HepG2 (cell line): ENCODE measurements around the gene MAN1C1. TPM values are rescaled to one million over a fixed set of nuclear protein-coding genes. Genes with fewer than 3 reads are reported as not detected.

ENCODE experiments used
- ATAC-seq: fragments of 200-7000 bp; cut with Tn5 transposase; 3 replicates; pipeline ENCODE4 v1.9.1; 2020; ENCODE audit warnings: mild to moderate bottlenecking, moderate library complexity
- BruUV-seq: library from RNA; stranded (reverse); fragments of 400-500 nt; replicated peaks from 2 replicates; lab custom pipeline; 2021; lab: Mats Ljungman, UMichigan
- CTCF ChIA-PET: fragments of 300-600 bp; formaldehyde crosslinking; extraction: SDS; loops from one replicate; lab custom pipeline; 2021; ENCODE audit warnings: low total read pairs, inconsistent platforms, low intra/inter-chr PET ratio; lab: Yijun Ruan, JAX
- POLR2A ChIA-PET: fragments of 350-600 bp; sonication (Branson Sonifier 250); formaldehyde crosslinking; loops from one replicate; lab custom pipeline; 2020; ENCODE audit warnings: antibody characterized with exemption, inconsistent platforms; lab: Yijun Ruan, JAX
- DNase-seq: peaks from one replicate; pipeline ENCODE4 v3.0.0-alpha.2; 2015; ENCODE audit warnings: low spot score
- FAIRE-seq: peaks from 3 replicates; lab custom pipeline; 2011; peaks lifted over from hg19 to GRCh38; lab: Jason Lieb, UNC
- H2AFZ ChIP-seq: one replicate; pipeline ENCODE4 v1.6.1; 2011; ENCODE audit warnings: low read length, inconsistent platforms
- H3K27ac ChIP-seq: fragments of 300-600 bp; 3 replicates; pipeline ENCODE4 v1.8.0; 2011; ENCODE audit warnings: mixed run types, mild to moderate bottlenecking, mixed read lengths, low read length, inconsistent platforms; ENCODE audit not compliant: insufficient read depth; ENCODE audit errors: extremely low read length
- H3K27me3 ChIP-seq, 2 experiments: fragments of 200-600 bp in 1 of 2; 2 replicates in 1 of 2; 3 replicates in 1 of 2; pipeline versions ENCODE4 v1.6.0 to v1.8.0; 2011; ENCODE audit warnings: low read length in 2 of 2, mild to moderate bottlenecking in 2 of 2, moderate library complexity in 2 of 2, inconsistent platforms in 1 of 2; ENCODE audit not compliant: insufficient read depth in 2 of 2, control insufficient read depth in 1 of 2
- H3K36me3 ChIP-seq, 2 experiments: fragments of 200-600 bp in 1 of 2; replicated peaks in 1 of 2; 2 replicates in 1 of 2; 3 replicates in 1 of 2; pipeline versions ENCODE4 v1.5.1 to v1.8.0; 2011; ENCODE audit warnings: low read length in 2 of 2, inconsistent platforms in 1 of 2; ENCODE audit not compliant: insufficient read depth in 2 of 2, control insufficient read depth in 1 of 2
- H3K4me1 ChIP-seq: 2 replicates; pipeline ENCODE4 v1.5.1; 2012; ENCODE audit warnings: low read length, inconsistent platforms; ENCODE audit not compliant: insufficient read depth
- H3K4me2 ChIP-seq: 2 replicates; pipeline ENCODE4 v1.6.0; 2011; ENCODE audit warnings: low read depth, low read length, inconsistent platforms
- H3K4me3 ChIP-seq, 3 experiments: fragments of 200-600 bp in 1 of 3; sonication (generic), shearing (Covaris generic) in 1 of 3; replicated peaks in 1 of 3; 2 replicates each; pipeline ENCODE4 v1.5.1; 2011 to 2016; ENCODE audit warnings: low read length in 3 of 3, inconsistent platforms in 2 of 3, low read depth in 2 of 3, mild to moderate bottlenecking in 2 of 3, control low read depth in 1 of 3, mixed read lengths in 1 of 3; ENCODE audit not compliant: insufficient read depth in 1 of 3
- H3K79me2 ChIP-seq: one replicate; pipeline ENCODE4 v1.6.1; 2011; ENCODE audit warnings: low read length, inconsistent platforms; ENCODE audit not compliant: insufficient read depth
- H3K9ac ChIP-seq: 2 replicates; pipeline ENCODE4 v1.6.0; 2011; ENCODE audit warnings: mild to moderate bottlenecking, low read depth, low read length, inconsistent platforms; ENCODE audit not compliant: insufficient read depth
- H3K9me3 ChIP-seq: 2 replicates; pipeline ENCODE4 v1.5.1; 2012; ENCODE audit warnings: mild to moderate bottlenecking, low read length
- H4K20me1 ChIP-seq: 2 replicates; pipeline ENCODE4 v1.6.0; 2011; ENCODE audit warnings: inconsistent platforms, mild to moderate bottlenecking, low read length, moderate library complexity; ENCODE audit not compliant: insufficient read depth
- MTA3 ChIP-seq: sonication (generic); formaldehyde crosslinking; IDR thresholded peaks from 2 replicates; pipeline ENCODE4 v1.4.0; 2020; ENCODE audit warnings: missing genetic modification reagents
- MXD1 ChIP-seq: sonication (generic); formaldehyde crosslinking; IDR thresholded peaks from 2 replicates; pipeline ENCODE4 v1.4.0; 2020; ENCODE audit warnings: mild to moderate bottlenecking, missing genetic modification reagents
- POLR2G ChIP-seq: fragments of 200-400 bp; formaldehyde crosslinking; IDR thresholded peaks from 2 replicates; pipeline ENCODE4 v1.6.1; 2018; ENCODE audit warnings: mild to moderate bottlenecking, low read depth, low read length, moderate library complexity
- ZFYVE20 ChIP-seq: sonication (generic); formaldehyde crosslinking; IDR thresholded peaks from 2 replicates; pipeline ENCODE4 v1.8.0; 2023; ENCODE audit warnings: low read depth, mild to moderate bottlenecking, moderate library complexity, missing genetic modification reagents, borderline replicate concordance
- ZNF124 ChIP-seq: sonication (generic); formaldehyde crosslinking; IDR thresholded peaks from 2 replicates; pipeline ENCODE4 v1.4.0; 2020; ENCODE audit warnings: missing genetic modification reagents
- ZNF264 ChIP-seq: sonication (generic); formaldehyde crosslinking; IDR thresholded peaks from 2 replicates; pipeline ENCODE4 v1.4.0; 2020; ENCODE audit warnings: missing genetic modification reagents
- ZNF501 ChIP-seq: sonication (generic); formaldehyde crosslinking; IDR thresholded peaks from 2 replicates; pipeline ENCODE4 v1.5.1; 2020; ENCODE audit warnings: mild to moderate bottlenecking, moderate library complexity, missing genetic modification reagents
- ZNF878 ChIP-seq: sonication (generic); formaldehyde crosslinking; IDR thresholded peaks from 2 replicates; pipeline ENCODE4 v1.8.1; 2023; ENCODE audit warnings: mild to moderate bottlenecking, missing genetic modification reagents, moderate library complexity
- WGBS: methylation state at CpG from one replicate; pipeline ENCODE4 v1.1.6; 2017; ENCODE audit warnings: low lambda C conversion rate; 5-methylcytosine and 5-hydroxymethylcytosine counted together
- in situ Hi-C: cut with HindIII; loops from 2 replicates; pipeline ENCODE4 v1.10.0; 2017; ENCODE audit warnings: low pct_unique_long_range_greater_than_20kb; ENCODE audit not compliant: extremely low pct_ligation_motif_present
- intact Hi-C: fragments of 100-400 bp; cut with micrococcal nuclease; formaldehyde crosslinking; loops from one replicate; pipeline ENCODE4 v1.10.0; 2022; ENCODE audit not compliant: unreplicated experiment
- polyA plus RNA-seq, 8 experiments: library from polyadenylated mRNA; depleted of rRNA in 3 of 8; stranded (reverse) in 7 of 8; unstranded in 1 of 8; fragments of >200 nt; fragmentation: Illumina TruSeq in 4 of 8; extraction: Trizol in 4 of 8; gene quantifications; 2 replicates each; pipeline versions ENCODE4 v1.2.1 to v1.2.3, GENCODE V29; 2011 to 2016; ENCODE audit warnings: low read depth in 4 of 8, missing spikeins in 1 of 8, mixed read lengths in 1 of 8; ENCODE audit not compliant: insufficient read depth in 1 of 8
- total RNA-seq, 5 experiments: library from RNA; depleted of rRNA; stranded (reverse); fragments of >200 nt; fragmentation: Illumina TruSeq; extraction: Trizol; gene quantifications; 2 replicates each; pipeline ENCODE4 v1.2.3, GENCODE V29; 2016; ENCODE audit warnings: low read depth in 1 of 5
- TF ChIP-seq, protein P1 (sequence below): sonication (generic); formaldehyde crosslinking; IDR thresholded peaks from 2 replicates; pipeline ENCODE4 v1.9.0; 2021; ENCODE audit warnings: missing genetic modification reagents, borderline replicate concordance

The MAN1C1 gene
- total and polyA plus RNA-seq, 2 of the 13 experiments (the other 11 are each of a cell fraction or from before 2014, with no cell fraction given), result 0.18 to 0.49 TPM

DNA sequence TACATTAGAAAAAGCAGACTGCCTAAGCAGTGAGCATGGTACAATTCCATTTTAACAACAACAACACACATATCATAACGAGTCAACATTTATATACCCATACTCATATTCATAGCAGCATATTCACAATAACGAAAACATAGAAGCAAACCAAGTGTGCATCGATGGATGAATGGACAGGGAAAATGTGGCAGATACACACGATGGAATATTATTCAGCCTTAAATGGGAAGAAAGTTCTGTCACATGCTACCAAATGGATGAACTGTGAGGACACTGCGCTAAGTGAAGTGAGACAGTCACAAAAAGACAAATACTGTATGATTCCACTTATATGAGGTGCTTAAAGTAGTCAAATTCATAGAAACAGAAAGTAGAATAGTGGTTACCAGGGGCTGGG is 9.5 kb upstream of the MAN1C1 start:
- no peaks in the 10 kb centered on the region for H4K20me1 ChIP-seq
- H3K4me1 ChIP-seq, result peaks cover 12% of the 10 kb centered on the region; the same call in 1 of the 2 replicates
- TF ChIP-seq, protein P1, sequence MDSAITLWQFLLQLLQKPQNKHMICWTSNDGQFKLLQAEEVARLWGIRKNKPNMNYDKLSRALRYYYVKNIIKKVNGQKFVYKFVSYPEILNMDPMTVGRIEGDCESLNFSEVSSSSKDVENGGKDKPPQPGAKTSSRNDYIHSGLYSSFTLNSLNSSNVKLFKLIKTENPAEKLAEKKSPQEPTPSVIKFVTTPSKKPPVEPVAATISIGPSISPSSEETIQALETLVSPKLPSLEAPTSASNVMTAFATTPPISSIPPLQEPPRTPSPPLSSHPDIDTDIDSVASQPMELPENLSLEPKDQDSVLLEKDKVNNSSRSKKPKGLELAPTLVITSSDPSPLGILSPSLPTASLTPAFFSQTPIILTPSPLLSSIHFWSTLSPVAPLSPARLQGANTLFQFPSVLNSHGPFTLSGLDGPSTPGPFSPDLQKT (CRISPR knock-in tag), result no peak
- no peak for TF ChIP-seq ZFYVE20 (CRISPR knock-in tag)
- TF ChIP-seq ZNF501, result no peak
- TF ChIP-seq ZNF124 (CRISPR knock-in tag), result no peak
- no peak for TF ChIP-seq ZNF264 (CRISPR knock-in tag)
- TF ChIP-seq ZNF878, result no peak
- no peak for TF ChIP-seq MXD1
- no peak for TF ChIP-seq MTA3 (CRISPR knock-in tag)
- TF ChIP-seq POLR2G, result no peak
- DNase-seq, result no peak
- FAIRE-seq, result no peak
- in situ Hi-C loops, result loop anchor here (25.0 kb wide), 1 partner anchor 205 kb away; the partner anchor contains the start of genes MTFR1L and SELENON
- peaks cover 0 to 9% of the 10 kb centered on the region in 2 experiments; a peak in 3 of 5 replicates for H3K27me3 ChIP-seq
- ATAC-seq, result no peak
- CTCF ChIA-PET, result no interaction called here
- H3K79me2 ChIP-seq, result no peaks in the 10 kb centered on the region
- no peak overlapping the region for H2AFZ ChIP-seq
- H3K4me3 ChIP-seq, result no peak overlapping the region
- BruUV-seq, result no TSS peak
- no peak overlapping the region for H3K4me2 ChIP-seq
- POLR2A ChIA-PET, result no interaction called here
- intact Hi-C loops, result no loop called here
- WGBS, result 37% methylated on average over 5 of the region's 5 CpGs
- H3K36me3 ChIP-seq, result no peaks in the 10 kb centered on the region
- no peaks in the 10 kb centered on the region for H3K9me3 ChIP-seq
- no peak overlapping the region for H3K9ac ChIP-seq
- H3K27ac ChIP-seq, result no peak overlapping the region
